Measurements from ENCODE around the gene SLC22A12.

Gene SLC22A12

GRCh38 chr11:64553554-64554201 is 37.3 kb upstream of the SLC22A12 start:
- no CpG with 5 or more reads among the region's 13 CpGs for WGBS (ENCODE audit: extremely low coverage, insufficient coverage, insufficient read length)
- H2AFZ ChIP-seq (ENCODE audit: insufficient read depth, low read length, poor library complexity) = no peak overlapping the region

GRCh38 chr11:64556044-64556720 is 34.8 kb upstream of the SLC22A12 start:
- Histone ChIP-seq H3K79me2 (ENCODE audit: control insufficient read depth, insufficient read depth, low read length, poor library complexity) (no peaks in the 10 kb centered on the region), H4K8ac (ENCODE audit: low read depth, low read length) (peak overlapping the region; percentile 23), H3K79me1 (ENCODE audit: low read length) (peaks cover 5% of the 10 kb centered on the region), H3K27me3 (ENCODE audit: insufficient read depth, low read length) (no peaks in the 10 kb centered on the region), H3K9me3 (ENCODE audit: insufficient read depth, low read depth, low read length) (no peaks in the 10 kb centered on the region), H2AFZ (ENCODE audit: insufficient read depth, low read length, poor library complexity) (no peak overlapping the region), H3K27ac (ENCODE audit: low read depth, low read length) (no peak overlapping the region), H4K12ac (ENCODE audit: low read depth, low read length) (no peak overlapping the region), H3K4me2 (ENCODE audit: low read length) (no peak overlapping the region), H4K91ac (ENCODE audit: low read depth, low read length) (peak overlapping the region; percentile 63), H3K9ac (ENCODE audit: low read length) (no peak overlapping the region), H3K14ac (ENCODE audit: low read length) (peak overlapping the region; percentile 6), H3K23ac (ENCODE audit: low read length) (no peak overlapping the region), H3K4me1 (ENCODE audit: control insufficient read depth in 1 of 2, insufficient read depth in 2 of 2, low read length in 2 of 2) (peaks cover 6 to 10% of the 10 kb centered on the region in 2 experiments), H3K36me3 (ENCODE audit: control insufficient read depth in 1 of 2, insufficient read depth in 2 of 2, low read length in 2 of 2) (no peaks in the 10 kb centered on the region), H2BK5ac (ENCODE audit: low read depth, low read length, poor library complexity) (no peak overlapping the region), H2BK12ac (ENCODE audit: low read length) (peak overlapping the region; percentile 11), H3K4ac (ENCODE audit: low read depth, low read length) (no peak overlapping the region), H2BK120ac (ENCODE audit: insufficient read depth, low read length, poor library complexity) (peak overlapping the region; percentile 8), H2AK5ac (ENCODE audit: low read length) (peak overlapping the region; percentile 13), H3K18ac (ENCODE audit: low read length) (no peak overlapping the region), H3K4me3 (ENCODE audit: low read depth, low read length) (no peak overlapping the region)
- WGBS (ENCODE audit: extremely low coverage, insufficient coverage, insufficient read length) = no CpG with 5 or more reads among the region's 26 CpGs
- DNase-seq = no peak

More at GRCh38 chr11:64553554-64554201, 37.3 kb upstream of the SLC22A12 start:
- no peaks in the 10 kb centered on the region for H3K79me2 ChIP-seq (ENCODE audit: control insufficient read depth, insufficient read depth, low read length, poor library complexity)
- H3K79me1 ChIP-seq (ENCODE audit: low read length) = peaks cover 5% of the 10 kb centered on the region
- no peak overlapping the region for H3K14ac ChIP-seq (ENCODE audit: low read length)
- H3K9ac ChIP-seq (ENCODE audit: low read length) = peak overlapping the region; percentile 7
- no peak overlapping the region for H2BK12ac ChIP-seq (ENCODE audit: low read length)
- H2AK5ac ChIP-seq (ENCODE audit: low read length) = no peak overlapping the region
- H4K91ac ChIP-seq (ENCODE audit: low read depth, low read length) = peak overlapping the region; percentile 28
- H3K18ac ChIP-seq (ENCODE audit: low read length) = no peak overlapping the region
- no peak overlapping the region for H3K23ac ChIP-seq (ENCODE audit: low read length)
- H2BK120ac ChIP-seq (ENCODE audit: insufficient read depth, low read length, poor library complexity) = peak overlapping the region; percentile 15
- no peak overlapping the region for H3K4me2 ChIP-seq (ENCODE audit: low read length)
- H3K4me1 ChIP-seq (ENCODE audit: control insufficient read depth in 1 of 2, insufficient read depth in 2 of 2, low read length in 2 of 2) = peaks cover 6 to 10% of the 10 kb centered on the region in 2 experiments
- no peak overlapping the region for H2BK5ac ChIP-seq (ENCODE audit: low read depth, low read length, poor library complexity)
- DNase-seq = peak; percentile 44 to 80
- no peaks in the 10 kb centered on the region for H3K36me3 ChIP-seq (ENCODE audit: control insufficient read depth in 1 of 2, insufficient read depth in 2 of 2, low read length in 2 of 2)
- no peak overlapping the region for H3K4me3 ChIP-seq (ENCODE audit: low read depth, low read length)
- no peak overlapping the region for H3K4ac ChIP-seq (ENCODE audit: low read depth, low read length)
- no peak overlapping the region for H3K27ac ChIP-seq (ENCODE audit: low read depth, low read length)
- no peaks in the 10 kb centered on the region for H3K9me3 ChIP-seq (ENCODE audit: insufficient read depth, low read depth, low read length)
- no peaks in the 10 kb centered on the region for H3K27me3 ChIP-seq (ENCODE audit: insufficient read depth, low read length)
- no peak overlapping the region for H4K8ac ChIP-seq (ENCODE audit: low read depth, low read length)
- H4K12ac ChIP-seq (ENCODE audit: low read depth, low read length) = no peak overlapping the region

GRCh38 chr11:64556721-64557250 is 34.2 kb upstream of the SLC22A12 start:
- H3K4me2 ChIP-seq (ENCODE audit: low read length) = no peak overlapping the region
- H3K4me1 ChIP-seq (ENCODE audit: control insufficient read depth in 1 of 2, insufficient read depth in 2 of 2, low read length in 2 of 2) = peaks cover 6 to 10% of the 10 kb centered on the region in 2 experiments
- no peak for DNase-seq
- H2BK120ac ChIP-seq (ENCODE audit: insufficient read depth, low read length, poor library complexity) = no peak overlapping the region
- no peak overlapping the region for H2AFZ ChIP-seq (ENCODE audit: insufficient read depth, low read length, poor library complexity)
- no peak overlapping the region for H2AK5ac ChIP-seq (ENCODE audit: low read length)
- H3K27me3 ChIP-seq (ENCODE audit: insufficient read depth, low read length) = no peaks in the 10 kb centered on the region
- H3K79me1 ChIP-seq (ENCODE audit: low read length) = peaks cover 5% of the 10 kb centered on the region
- no peak overlapping the region for H3K4ac ChIP-seq (ENCODE audit: low read depth, low read length)
- H3K14ac ChIP-seq (ENCODE audit: low read length) = no peak overlapping the region
- no peaks in the 10 kb centered on the region for H3K36me3 ChIP-seq (ENCODE audit: control insufficient read depth in 1 of 2, insufficient read depth in 2 of 2, low read length in 2 of 2)
- H3K9me3 ChIP-seq (ENCODE audit: insufficient read depth, low read depth, low read length) = no peaks in the 10 kb centered on the region
- no peak overlapping the region for H3K9ac ChIP-seq (ENCODE audit: low read length)
- no peak overlapping the region for H3K23ac ChIP-seq (ENCODE audit: low read length)
- no peaks in the 10 kb centered on the region for H3K79me2 ChIP-seq (ENCODE audit: control insufficient read depth, insufficient read depth, low read length, poor library complexity)
- no peak overlapping the region for H3K27ac ChIP-seq (ENCODE audit: low read depth, low read length)
- no peak overlapping the region for H2BK5ac ChIP-seq (ENCODE audit: low read depth, low read length, poor library complexity)
- H4K91ac ChIP-seq (ENCODE audit: low read depth, low read length) = no peak overlapping the region
- H2BK12ac ChIP-seq (ENCODE audit: low read length) = no peak overlapping the region
- H3K4me3 ChIP-seq (ENCODE audit: low read depth, low read length) = no peak overlapping the region
- WGBS (ENCODE audit: extremely low coverage, insufficient coverage, insufficient read length) = no CpG with 5 or more reads among the region's 12 CpGs
- H3K18ac ChIP-seq (ENCODE audit: low read length) = no peak overlapping the region
- H4K12ac ChIP-seq (ENCODE audit: low read depth, low read length) = no peak overlapping the region
- H4K8ac ChIP-seq (ENCODE audit: low read depth, low read length) = no peak overlapping the region

GRCh38 chr11:64558065-64558745 is 32.8 kb upstream of the SLC22A12 start:
- Histone ChIP-seq H3K27me3 (ENCODE audit: insufficient read depth, low read length) (no peaks in the 10 kb centered on the region), H3K36me3 (ENCODE audit: control insufficient read depth in 1 of 2, insufficient read depth in 2 of 2, low read length in 2 of 2) (no peaks in the 10 kb centered on the region), H3K9me3 (ENCODE audit: insufficient read depth, low read depth, low read length) (no peaks in the 10 kb centered on the region), H3K9ac (ENCODE audit: low read length) (no peak overlapping the region), H3K23ac (ENCODE audit: low read length) (no peak overlapping the region), H3K4me2 (ENCODE audit: low read length) (no peak overlapping the region), H3K4me1 (ENCODE audit: control insufficient read depth in 1 of 2, insufficient read depth in 2 of 2, low read length in 2 of 2) (peaks cover 6 to 10% of the 10 kb centered on the region in 2 experiments), H4K8ac (ENCODE audit: low read depth, low read length) (no peak overlapping the region), H2AK5ac (ENCODE audit: low read length) (no peak overlapping the region), H3K79me2 (ENCODE audit: control insufficient read depth, insufficient read depth, low read length, poor library complexity) (no peaks in the 10 kb centered on the region), H3K27ac (ENCODE audit: low read depth, low read length) (no peak overlapping the region), H4K12ac (ENCODE audit: low read depth, low read length) (no peak overlapping the region), H2BK5ac (ENCODE audit: low read depth, low read length, poor library complexity) (no peak overlapping the region), H3K4ac (ENCODE audit: low read depth, low read length) (no peak overlapping the region), H4K91ac (ENCODE audit: low read depth, low read length) (no peak overlapping the region), H3K4me3 (ENCODE audit: low read depth, low read length) (no peak overlapping the region), H3K14ac (ENCODE audit: low read length) (no peak overlapping the region), H2BK12ac (ENCODE audit: low read length) (no peak overlapping the region), H2AFZ (ENCODE audit: insufficient read depth, low read length, poor library complexity) (no peak overlapping the region), H3K18ac (ENCODE audit: low read length) (no peak overlapping the region), H3K79me1 (ENCODE audit: low read length) (peaks cover 5% of the 10 kb centered on the region), H2BK120ac (ENCODE audit: insufficient read depth, low read length, poor library complexity) (no peak overlapping the region)
- WGBS (ENCODE audit: extremely low coverage, insufficient coverage, insufficient read length) = no CpG with 5 or more reads among the region's 14 CpGs
- DNase-seq = peak; percentile 85 to 91
